GM13977 (cell line): ENCODE measurements around the gene EEF1A2.

Experiments
- DNase-seq: peaks from one replicate; pipeline ENCODE4 v3.0.0; 2012; ENCODE audit warnings: low spot score
- CTCF ChIP-seq: IDR thresholded peaks from 2 replicates; pipeline ENCODE4 v1.5.1; 2012; ENCODE audit warnings: mild to moderate bottlenecking, control low read depth; ENCODE audit not compliant: insufficient read depth; ENCODE audit errors: extremely low read depth, missing control alignments
- in situ Hi-C: fragments of 300-500 bp; cut with MboI; formaldehyde crosslinking; loops from one replicate; pipeline ENCODE4 v1.12.0; 2022; ENCODE audit warnings: low sequenced_read_pairs, low pct_unique_long_range_greater_than_20kb, mixed read lengths, inconsistent platforms; ENCODE audit not compliant: unreplicated experiment

The EEF1A2 gene

GRCh38 chr20:63471981-63472831 is 26.7 kb downstream of the EEF1A2 start, which contains the start of gene KCNQ2:
TSS of gene KCNQ2 (minus strand) at chr20:63472655. CDS start at chr20:63472463, 192 bp downstream.
- TF ChIP-seq CTCF: no peak
- in situ Hi-C loops: no loop called here
- DNase-seq: no peak

- DNase-seq: no peak
- TF ChIP-seq CTCF: no peak
- in situ Hi-C loops: no loop called here
These were observed 27.2 kb downstream of the EEF1A2 start for GRCh38 chr20:63471717-63471980.

GRCh38 chr20:63471002-63471716 is 27.7 kb downstream of the EEF1A2 start:
- in situ Hi-C loops: no loop called here
- TF ChIP-seq CTCF: no peak
- DNase-seq: no peak

GRCh38 chr20:63470410-63470809 is 28.5 kb downstream of the EEF1A2 start:
- DNase-seq: no peak
- TF ChIP-seq CTCF: no peak
- in situ Hi-C loops: no loop called here

- in situ Hi-C loops: no loop called here
- no peak for TF ChIP-seq CTCF
- no peak for DNase-seq
These were observed 29.2 kb downstream of the EEF1A2 start for GRCh38 chr20:63469713-63470101.

- in situ Hi-C loops: no loop called here
These were observed 29.7 kb downstream of the EEF1A2 start for GRCh38 chr20:63469019-63469712.

More at GRCh38 chr20:63469019-63469712, 29.7 kb downstream of the EEF1A2 start:
- DNase-seq: no peak
- no peak for TF ChIP-seq CTCF
